Stromal cell of bone marrow (primary cell): Measurements from ENCODE around the gene GOLGA8J.
"Not testable (repeated sequence)": the region's sequence is repeated elsewhere in the genome, so short reads cannot be mapped to it uniquely, and the experiment has no call there.

Experiments
- DNase-seq: peaks from one replicate; pipeline ENCODE4 v3.0.0-alpha.2; 2012; ENCODE audit warnings: low read depth

Gene GOLGA8J

DNA sequence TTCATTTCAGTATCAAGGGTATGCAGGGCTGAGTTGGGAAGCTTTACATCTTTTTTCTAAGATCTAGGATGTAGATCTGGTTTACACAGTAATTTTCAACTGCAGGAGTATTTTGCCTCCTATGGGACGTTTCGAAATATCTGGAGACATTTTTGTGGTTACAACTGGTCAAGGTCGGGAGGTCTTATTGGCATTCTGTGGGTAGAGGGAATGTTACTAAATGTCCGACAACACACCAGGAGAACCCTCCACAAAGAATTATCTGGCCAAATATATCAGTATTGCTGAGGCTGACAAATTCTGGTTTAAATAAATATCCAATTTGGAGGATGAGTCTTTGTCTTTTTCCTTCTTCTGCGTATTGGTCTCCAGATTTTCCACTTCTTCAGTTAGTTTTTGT, 1.9 kb upstream of the GOLGA8J start:
- DNase-seq = not testable (repeated sequence)

- DNase-seq = not testable (repeated sequence)
These were observed 15.1 kb downstream of the GOLGA8J start for GRCh38 chr15:30097827-30098226.

DNA sequence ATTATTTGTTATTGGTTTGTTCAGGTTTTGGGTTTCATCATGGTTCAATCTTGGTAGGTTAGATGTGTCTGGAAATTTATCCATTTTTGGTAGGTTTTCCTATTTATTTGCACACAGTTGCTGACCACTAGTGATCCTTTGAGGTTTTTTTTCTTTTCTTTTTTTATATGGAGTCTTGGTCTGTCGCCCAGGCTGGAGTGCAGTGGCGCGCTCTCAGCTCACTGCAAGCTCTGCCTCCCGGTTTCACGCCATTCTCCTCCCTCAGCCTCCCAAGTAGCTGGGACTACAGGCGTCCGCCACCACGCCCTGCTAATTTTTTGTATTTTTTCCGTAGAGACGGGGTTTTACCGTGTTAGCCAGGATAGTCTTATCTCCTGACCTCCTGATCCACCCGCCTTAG, 20.1 kb downstream of the GOLGA8J start:
- DNase-seq = not testable (repeated sequence)

DNA sequence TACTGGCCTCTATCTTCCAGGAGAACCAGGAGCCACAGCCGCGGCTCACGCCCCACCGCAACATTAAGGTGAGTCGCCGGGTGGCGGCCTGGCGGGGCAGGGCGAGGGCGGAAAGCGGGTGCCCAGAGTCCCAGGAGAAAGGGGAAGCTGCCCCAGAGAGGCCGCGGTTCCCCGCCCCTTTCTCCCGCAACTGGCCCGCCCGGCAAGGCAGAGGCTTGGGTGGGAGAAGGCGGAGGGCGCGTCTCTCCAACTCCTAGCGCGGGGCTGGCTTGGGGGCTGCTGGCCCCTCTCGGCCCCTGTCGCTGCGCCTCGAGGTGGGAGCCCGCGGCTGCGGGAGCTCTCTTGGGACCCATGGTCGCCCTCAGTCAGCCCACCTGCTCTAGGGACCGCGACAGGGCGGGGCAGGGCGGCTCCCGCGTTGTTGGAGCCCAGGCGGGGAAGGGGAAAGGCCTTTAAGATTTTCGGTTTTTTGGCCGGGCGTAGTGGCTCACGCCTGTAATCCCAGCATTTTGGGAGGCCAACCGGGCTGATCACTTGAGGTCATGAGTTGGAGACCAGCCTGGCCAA, 21.3 kb downstream of the GOLGA8J start:
- DNase-seq = not testable (repeated sequence)

DNA sequence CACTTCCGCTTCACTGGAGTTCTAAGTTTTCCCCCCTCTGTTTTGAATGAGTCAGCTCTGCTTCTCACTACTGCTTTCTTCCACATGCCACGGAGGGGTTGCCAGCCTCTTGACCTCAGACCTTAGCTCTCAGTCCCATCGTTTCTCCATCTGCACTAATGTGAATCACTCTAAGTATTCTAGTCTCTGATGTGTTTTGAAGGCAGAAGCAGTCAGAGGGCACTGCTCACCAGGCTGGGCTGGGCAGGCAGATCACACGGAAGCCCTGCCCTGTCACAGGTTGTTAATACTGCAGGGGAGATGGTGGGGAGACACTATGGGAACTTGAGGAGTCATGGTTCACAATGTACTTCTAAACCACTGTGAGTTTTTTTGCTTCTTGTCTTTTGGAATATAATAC, 27.8 kb downstream of the GOLGA8J start:
- DNase-seq = not testable (repeated sequence)

GRCh38 chr15:30130066-30130465, 47.3 kb downstream of the GOLGA8J start:
- DNase-seq = not testable (repeated sequence)

GRCh38 chr15:30134751-30135150, 52.0 kb downstream of the GOLGA8J start, which contains the start of gene GOLGA8T:
Gene GOLGA8T, plus strand, starts transcription at chr15:30135051. Its CDS starts 98 bp downstream, at chr15:30135149.
- not testable (repeated sequence) for DNase-seq
